Lower lobe of right lung (tissue), 2 donors: Measurements from ENCODE around the gene IGLL5. TPM values are rescaled to one million over a fixed set of nuclear protein-coding genes. Genes with fewer than 3 reads are reported as not detected.

Source experiments
- ATAC-seq, 2 donors: fragments of 200-7000 bp; cut with Tn5 transposase; one replicate each; pipeline ENCODE4 v1.9.1; 2020 to 2022; ENCODE audit warnings: mild to moderate bottlenecking in 2 of 2, moderate library complexity in 2 of 2
- DNase-seq: peaks from one replicate; pipeline ENCODE4 v3.0.0-alpha.2; 2020
- H3K27ac ChIP-seq: fragments of 200-600 bp; one replicate; pipeline ENCODE4 v1.8.0; 2022
- H3K27me3 ChIP-seq: fragments of 200-600 bp; one replicate; pipeline ENCODE4 v1.8.0; 2022; ENCODE audit warnings: low read depth
- H3K36me3 ChIP-seq: fragments of 200-600 bp; one replicate; pipeline ENCODE4 v1.8.0; 2022; ENCODE audit warnings: mild to moderate bottlenecking
- H3K4me1 ChIP-seq: fragments of 200-600 bp; one replicate; pipeline ENCODE4 v1.8.0; 2022
- H3K4me3 ChIP-seq: fragments of 200-600 bp; one replicate; pipeline ENCODE4 v1.8.0; 2022; ENCODE audit warnings: mild to moderate bottlenecking
- H3K9me3 ChIP-seq: fragments of 200-600 bp; one replicate; pipeline ENCODE4 v1.8.0; 2022
- intact Hi-C: fragments of 100-400 bp; cut with DNase I; formaldehyde crosslinking; loops from one replicate; pipeline ENCODE4 v1.11.0; 2022
- total RNA-seq: library from RNA; stranded (reverse); fragmentation: NEBNext Ultra II Directional; extraction: Animal tissue kit (Norgen Biotek cat#: 25700); gene quantifications from one replicate; pipeline ENCODE4 v1.2.1, GENCODE V29; 2021
- TF ChIP-seq, protein P1 (sequence below): fragments of 200-600 bp; IDR thresholded peaks from one replicate; pipeline ENCODE4 v1.8.0; 2022; ENCODE audit warnings: antibody characterized with exemption, mild to moderate bottlenecking
- donor health status: DM: no; HTN: yes; CAD: no; lungs with severe emphysema.

The IGLL5 gene
- total RNA-seq, 1 donor from 2014 or later = 11.1 TPM

- Histone ChIP-seq H3K27me3 (peaks cover 9% of the 10 kb centered on the region), H3K4me3 (no peak overlapping the region), H3K9me3 (no peaks in the 10 kb centered on the region), H3K4me1 (no peaks in the 10 kb centered on the region), H3K27ac (no peak overlapping the region), H3K36me3 (no peaks in the 10 kb centered on the region)
- DNase-seq (no peak), ATAC-seq (no peak)
- TF ChIP-seq, protein P1, sequence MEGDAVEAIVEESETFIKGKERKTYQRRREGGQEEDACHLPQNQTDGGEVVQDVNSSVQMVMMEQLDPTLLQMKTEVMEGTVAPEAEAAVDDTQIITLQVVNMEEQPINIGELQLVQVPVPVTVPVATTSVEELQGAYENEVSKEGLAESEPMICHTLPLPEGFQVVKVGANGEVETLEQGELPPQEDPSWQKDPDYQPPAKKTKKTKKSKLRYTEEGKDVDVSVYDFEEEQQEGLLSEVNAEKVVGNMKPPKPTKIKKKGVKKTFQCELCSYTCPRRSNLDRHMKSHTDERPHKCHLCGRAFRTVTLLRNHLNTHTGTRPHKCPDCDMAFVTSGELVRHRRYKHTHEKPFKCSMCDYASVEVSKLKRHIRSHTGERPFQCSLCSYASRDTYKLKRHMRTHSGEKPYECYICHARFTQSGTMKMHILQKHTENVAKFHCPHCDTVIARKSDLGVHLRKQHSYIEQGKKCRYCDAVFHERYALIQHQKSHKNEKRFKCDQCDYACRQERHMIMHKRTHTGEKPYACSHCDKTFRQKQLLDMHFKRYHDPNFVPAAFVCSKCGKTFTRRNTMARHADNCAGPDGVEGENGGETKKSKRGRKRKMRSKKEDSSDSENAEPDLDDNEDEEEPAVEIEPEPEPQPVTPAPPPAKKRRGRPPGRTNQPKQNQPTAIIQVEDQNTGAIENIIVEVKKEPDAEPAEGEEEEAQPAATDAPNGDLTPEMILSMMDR = no peak
- intact Hi-C loops = no loop called here
Observed at GRCh38 chr22:22923930-22924329, 36.3 kb downstream of the IGLL5 start.

DNA sequence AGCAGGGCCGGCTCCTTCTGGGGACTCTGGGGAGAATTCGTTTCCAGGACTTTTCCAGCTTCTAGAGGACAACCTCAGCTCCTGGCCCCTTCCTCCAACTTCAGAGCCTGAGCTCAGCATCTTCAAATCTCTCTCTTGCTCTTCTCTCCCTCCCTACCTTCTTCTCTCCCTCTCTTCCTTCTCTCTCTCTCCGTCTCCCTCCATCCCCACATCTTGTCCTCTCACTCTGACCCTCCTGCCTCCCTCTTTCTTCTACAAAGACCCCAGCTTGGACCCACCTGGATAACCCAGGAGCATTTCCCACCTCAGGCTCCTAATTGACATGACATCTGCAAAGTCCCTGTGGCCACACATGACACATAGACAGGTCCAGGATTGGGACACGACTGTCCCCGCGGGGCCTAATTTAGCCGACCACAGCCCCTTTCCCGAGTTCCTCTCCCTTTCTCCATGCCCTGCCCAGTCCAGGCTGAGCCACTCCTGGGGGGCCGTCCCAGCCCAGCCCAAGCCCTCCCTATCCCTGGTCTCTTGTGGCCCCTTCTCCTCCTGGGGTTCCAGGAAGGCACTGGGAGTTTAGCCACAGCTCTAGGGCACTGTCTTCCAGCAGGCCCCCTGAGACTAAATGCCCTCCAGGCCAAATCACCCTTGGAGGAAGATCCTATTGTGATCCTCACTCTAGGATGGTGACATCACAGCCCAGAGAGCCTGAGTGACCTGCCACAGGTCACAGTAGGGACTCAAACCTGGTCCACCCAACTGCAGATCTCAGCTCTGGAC is 36.9 kb downstream of the IGLL5 start:
- Histone ChIP-seq H3K4me3 (no peak overlapping the region), H3K9me3 (no peaks in the 10 kb centered on the region), H3K36me3 (no peaks in the 10 kb centered on the region), H3K4me1 (no peaks in the 10 kb centered on the region), H3K27me3 (peaks cover 9% of the 10 kb centered on the region), H3K27ac (no peak overlapping the region)
- TF ChIP-seq, protein P1 = no peak
- ATAC-seq (no peak), DNase-seq (no peak)
- intact Hi-C loops = no loop called here

GRCh38 chr22:22925146-22925804 is 37.7 kb downstream of the IGLL5 start:
- Histone ChIP-seq H3K36me3 (no peaks in the 10 kb centered on the region), H3K4me3 (no peak overlapping the region), H3K4me1 (no peaks in the 10 kb centered on the region), H3K9me3 (no peaks in the 10 kb centered on the region), H3K27me3 (peaks cover 9% of the 10 kb centered on the region), H3K27ac (no peak overlapping the region)
- TF ChIP-seq, protein P1 = no peak
- intact Hi-C loops = no loop called here
- DNase-seq = no peak
- ATAC-seq = no peak

GRCh38 chr22:22925805-22926369 is 38.3 kb downstream of the IGLL5 start:
- ATAC-seq (no peak), DNase-seq (no peak)
- H3K4me1 ChIP-seq = no peaks in the 10 kb centered on the region
- no peak overlapping the region for H3K4me3 ChIP-seq
- TF ChIP-seq, protein P1 = no peak
- H3K27me3 ChIP-seq = peaks cover 9% of the 10 kb centered on the region
- intact Hi-C loops = no loop called here
- no peaks in the 10 kb centered on the region for H3K9me3 ChIP-seq
- H3K36me3 ChIP-seq = no peaks in the 10 kb centered on the region
- no peak overlapping the region for H3K27ac ChIP-seq

GRCh38 chr22:22926370-22927195 is 39.0 kb downstream of the IGLL5 start:
- ATAC-seq = no peak
- intact Hi-C loops = no loop called here
- no peak for DNase-seq
- H3K27ac ChIP-seq = no peak overlapping the region
- H3K4me1 ChIP-seq = no peaks in the 10 kb centered on the region
- peaks cover 9% of the 10 kb centered on the region for H3K27me3 ChIP-seq
- TF ChIP-seq, protein P1 = no peak
- no peaks in the 10 kb centered on the region for H3K9me3 ChIP-seq
- H3K4me3 ChIP-seq = no peak overlapping the region
- no peaks in the 10 kb centered on the region for H3K36me3 ChIP-seq
